Measurements from ENCODE around the gene GTF3C5. TPM values are rescaled to one million over a fixed set of nuclear protein-coding genes. Genes with fewer than 3 reads are reported as not detected.

The GTF3C5 gene, protein sequence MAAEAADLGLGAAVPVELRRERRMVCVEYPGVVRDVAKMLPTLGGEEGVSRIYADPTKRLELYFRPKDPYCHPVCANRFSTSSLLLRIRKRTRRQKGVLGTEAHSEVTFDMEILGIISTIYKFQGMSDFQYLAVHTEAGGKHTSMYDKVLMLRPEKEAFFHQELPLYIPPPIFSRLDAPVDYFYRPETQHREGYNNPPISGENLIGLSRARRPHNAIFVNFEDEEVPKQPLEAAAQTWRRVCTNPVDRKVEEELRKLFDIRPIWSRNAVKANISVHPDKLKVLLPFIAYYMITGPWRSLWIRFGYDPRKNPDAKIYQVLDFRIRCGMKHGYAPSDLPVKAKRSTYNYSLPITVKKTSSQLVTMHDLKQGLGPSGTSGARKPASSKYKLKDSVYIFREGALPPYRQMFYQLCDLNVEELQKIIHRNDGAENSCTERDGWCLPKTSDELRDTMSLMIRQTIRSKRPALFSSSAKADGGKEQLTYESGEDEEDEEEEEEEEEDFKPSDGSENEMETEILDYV
- total RNA-seq: 10 to 100 TPM; 63.1 to 97.2 TPM

DNA sequence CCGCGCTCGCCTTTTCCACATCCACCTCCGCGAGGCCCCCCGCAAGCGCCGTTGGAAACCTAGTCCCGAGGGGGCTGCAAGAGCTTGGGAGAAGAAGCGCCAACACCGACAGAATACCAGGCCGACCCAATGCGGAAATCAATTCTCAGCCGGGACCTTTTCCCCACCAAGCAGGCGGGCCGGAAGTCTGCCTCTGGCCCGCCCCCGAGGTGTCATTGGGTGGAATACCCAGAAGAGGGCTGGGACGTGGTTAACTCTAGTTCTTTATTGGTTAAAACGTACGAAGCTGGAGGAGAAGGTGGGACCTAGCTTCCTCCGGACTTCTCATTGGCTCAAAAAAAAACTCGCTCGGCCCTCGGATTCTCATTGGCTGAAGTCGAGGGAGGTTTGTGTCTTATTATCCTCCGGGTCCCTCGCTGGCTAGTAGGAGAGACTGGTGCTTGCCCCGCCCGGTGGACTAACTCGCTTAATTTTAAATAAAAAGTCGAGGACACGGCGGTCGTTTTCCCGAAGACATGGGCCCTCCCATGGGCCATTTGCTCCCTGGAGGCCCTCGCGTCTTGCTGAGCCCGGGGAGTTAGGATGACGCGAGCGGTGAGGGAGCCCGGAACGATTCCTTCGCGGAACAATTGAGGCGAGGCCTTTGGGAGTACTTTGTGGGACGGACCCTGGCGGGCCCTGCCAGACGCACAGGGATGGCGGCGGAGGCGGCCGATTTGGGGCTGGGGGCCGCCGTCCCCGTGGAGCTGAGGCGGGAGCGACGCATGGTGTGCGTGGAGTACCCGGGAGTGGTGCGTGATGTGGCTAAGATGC lies at the start of gene GTF3C5:
GTF3C5 (plus strand) TSS at position 681 of the 813 bp plus-strand sequence; CDS start at position 696, 15 bp downstream.
- Histone ChIP-seq H3K27ac (peak within 1 kb of the TSS; percentile 88 to 89), H3K36me3 (no peaks in the 10 kb centered on the region), H3K9me3 (no peaks in the 10 kb centered on the region), H3K4me3 (peak within 1 kb of the TSS; percentile 86 to 87), H3K27me3 (replicated peaks; ENCODE audit: insufficient read depth) (no peaks in the 10 kb centered on the region), H3K4me1 (replicated peaks) (peaks cover 9% of the 10 kb centered on the region)
- TF ChIP-seq POLR2AphosphoS5 (IDR thresholded peaks at IDR 0.05) (peak; percentile 83), POLR2A (IDR thresholded peaks at IDR 0.05) (peak; percentile 50)
- TF ChIP-seq, protein P1, sequence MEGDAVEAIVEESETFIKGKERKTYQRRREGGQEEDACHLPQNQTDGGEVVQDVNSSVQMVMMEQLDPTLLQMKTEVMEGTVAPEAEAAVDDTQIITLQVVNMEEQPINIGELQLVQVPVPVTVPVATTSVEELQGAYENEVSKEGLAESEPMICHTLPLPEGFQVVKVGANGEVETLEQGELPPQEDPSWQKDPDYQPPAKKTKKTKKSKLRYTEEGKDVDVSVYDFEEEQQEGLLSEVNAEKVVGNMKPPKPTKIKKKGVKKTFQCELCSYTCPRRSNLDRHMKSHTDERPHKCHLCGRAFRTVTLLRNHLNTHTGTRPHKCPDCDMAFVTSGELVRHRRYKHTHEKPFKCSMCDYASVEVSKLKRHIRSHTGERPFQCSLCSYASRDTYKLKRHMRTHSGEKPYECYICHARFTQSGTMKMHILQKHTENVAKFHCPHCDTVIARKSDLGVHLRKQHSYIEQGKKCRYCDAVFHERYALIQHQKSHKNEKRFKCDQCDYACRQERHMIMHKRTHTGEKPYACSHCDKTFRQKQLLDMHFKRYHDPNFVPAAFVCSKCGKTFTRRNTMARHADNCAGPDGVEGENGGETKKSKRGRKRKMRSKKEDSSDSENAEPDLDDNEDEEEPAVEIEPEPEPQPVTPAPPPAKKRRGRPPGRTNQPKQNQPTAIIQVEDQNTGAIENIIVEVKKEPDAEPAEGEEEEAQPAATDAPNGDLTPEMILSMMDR (IDR thresholded peaks at IDR 0.05): peak in 3 of 4 experiments; percentile 8 to 38 (median 14)
- WGBS: under 1% methylated on average over 58 of the region's 63 CpGs
- DNase-seq (ENCODE audit: low spot score): peak; percentile 94
- intact Hi-C loops (cut with DNase I): no loop called here

DNA sequence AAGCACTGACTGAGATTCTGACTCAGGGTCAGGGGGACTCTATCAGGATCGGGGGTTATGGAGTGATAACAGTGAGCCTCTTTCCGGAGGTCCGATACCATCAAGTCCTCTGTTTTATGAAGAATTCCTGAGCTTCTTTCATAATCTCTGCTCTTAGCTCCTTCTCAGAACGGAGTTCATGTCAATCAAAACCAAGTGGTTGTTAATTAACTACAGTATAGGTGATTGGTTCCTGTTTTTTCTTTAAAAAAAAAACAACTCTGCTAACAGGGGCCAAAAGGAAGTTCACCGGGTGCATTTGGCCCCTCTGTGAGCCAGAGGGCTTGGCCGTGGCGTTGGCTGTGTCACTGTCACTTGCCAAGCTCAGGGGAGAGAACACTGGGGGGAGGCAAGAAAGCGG lies 48.3 kb upstream of the GTF3C5 start:
- TF ChIP-seq POLR2AphosphoS5 (IDR thresholded peaks at IDR 0.05) (no peak), POLR2A (IDR thresholded peaks at IDR 0.05) (no peak)
- TF ChIP-seq, protein P1 (IDR thresholded peaks at IDR 0.05): no peak
- intact Hi-C loops (cut with DNase I): no loop called here
- H3K4me3 ChIP-seq: no peak overlapping the region
- no peaks in the 10 kb centered on the region for H3K36me3 ChIP-seq
- no peak overlapping the region for H3K27ac ChIP-seq
- DNase-seq (ENCODE audit: low spot score): no peak
- H3K4me1 ChIP-seq (replicated peaks): no peaks in the 10 kb centered on the region
- WGBS: 58% methylated on average over 8 of the region's 8 CpGs
- peaks cover 2% of the 10 kb centered on the region for H3K27me3 ChIP-seq (replicated peaks; ENCODE audit: insufficient read depth)
- H3K9me3 ChIP-seq: no peaks in the 10 kb centered on the region

DNA sequence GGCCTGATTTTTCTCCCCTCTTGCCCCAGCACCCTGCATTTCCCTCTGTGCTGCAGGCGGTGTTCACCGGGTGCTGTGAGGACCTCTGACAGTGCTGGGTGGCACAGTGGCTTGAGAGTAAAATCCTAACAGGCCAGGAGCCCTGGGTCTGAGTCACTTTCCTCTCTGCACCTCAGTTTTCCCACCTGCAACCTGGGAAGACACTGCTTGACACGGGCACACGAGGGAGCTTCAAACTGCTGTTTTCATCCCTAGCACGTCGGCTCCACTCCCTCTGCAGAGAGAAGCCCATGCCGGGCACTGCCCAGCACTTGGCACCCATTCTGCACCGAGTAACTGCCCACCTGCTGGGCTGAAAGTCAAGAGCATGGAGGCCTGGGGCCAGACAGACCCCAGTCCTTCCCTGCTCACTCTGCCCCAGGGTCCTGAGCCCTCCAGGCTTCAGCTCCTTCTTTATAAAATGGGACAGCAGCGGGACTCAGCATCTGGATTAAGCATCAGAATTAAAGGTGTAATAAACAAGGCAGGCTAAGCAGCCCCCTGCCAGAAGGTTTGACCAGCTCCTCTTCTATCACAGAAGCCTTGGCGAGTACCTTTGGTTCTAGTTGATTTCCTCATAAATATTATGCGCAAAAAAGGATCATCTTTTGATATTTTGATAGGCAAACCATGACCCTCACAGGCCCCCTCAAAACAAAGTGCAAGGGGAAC lies 47.2 kb upstream of the GTF3C5 start:
- intact Hi-C loops (cut with DNase I): no loop called here
- Histone ChIP-seq H3K4me3 (no peak overlapping the region), H3K27me3 (replicated peaks; ENCODE audit: insufficient read depth) (peaks cover 2% of the 10 kb centered on the region), H3K9me3 (no peaks in the 10 kb centered on the region), H3K4me1 (replicated peaks) (no peaks in the 10 kb centered on the region), H3K36me3 (no peaks in the 10 kb centered on the region), H3K27ac (no peak overlapping the region)
- 82% methylated on average over 11 of the region's 11 CpGs for WGBS
- DNase-seq (ENCODE audit: low spot score): no peak
- TF ChIP-seq POLR2A (IDR thresholded peaks at IDR 0.05) (no peak), POLR2AphosphoS5 (IDR thresholded peaks at IDR 0.05) (no peak)
- TF ChIP-seq, protein P1 (IDR thresholded peaks at IDR 0.05): no peak

DNA sequence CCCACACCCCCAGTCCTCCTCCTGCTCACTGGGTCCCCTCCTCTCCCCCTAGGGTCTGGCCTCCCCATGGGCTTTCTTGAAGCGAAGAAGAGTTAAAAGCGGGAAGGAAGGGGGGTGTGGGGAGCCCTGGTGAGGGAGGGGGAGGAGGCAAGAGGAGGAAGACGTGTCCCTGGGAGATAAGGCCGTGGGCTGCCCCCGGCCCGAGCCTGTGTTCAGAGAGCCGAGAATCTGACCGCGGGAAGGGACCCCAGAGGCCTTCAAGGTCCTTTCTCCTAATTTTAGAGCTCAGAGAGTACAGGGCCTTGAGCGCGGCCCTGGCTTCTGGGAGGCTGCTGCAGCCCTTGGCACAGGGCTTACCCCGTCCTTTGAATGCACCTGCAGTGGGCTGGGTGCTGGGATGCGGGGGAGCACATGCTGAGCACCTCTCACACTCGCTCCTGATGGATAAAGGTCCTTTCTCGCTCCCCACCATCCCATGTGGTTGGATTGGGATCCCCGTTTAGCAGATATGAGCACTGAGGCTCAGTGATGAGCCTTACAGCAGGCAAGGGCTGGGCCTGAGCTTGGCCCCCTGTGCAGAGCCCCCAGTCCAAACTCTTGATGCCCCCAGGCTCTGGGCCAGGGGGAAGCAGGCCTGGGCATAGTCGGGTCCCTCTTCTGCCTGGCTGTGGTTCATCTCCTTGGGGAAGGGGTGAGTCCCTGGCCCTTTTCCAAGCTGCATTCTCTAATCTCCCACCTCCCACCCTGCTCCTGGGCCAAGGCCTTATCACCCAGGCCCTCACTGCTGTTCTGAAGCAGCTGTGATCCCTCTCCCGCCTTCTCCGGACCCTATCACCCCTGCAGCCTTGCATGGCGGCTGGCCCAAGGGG lies 46.4 kb upstream of the GTF3C5 start:
- H3K27ac ChIP-seq: no peak overlapping the region
- H3K27me3 ChIP-seq (replicated peaks; ENCODE audit: insufficient read depth): peaks cover 2% of the 10 kb centered on the region
- H3K4me3 ChIP-seq: no peak overlapping the region
- no peaks in the 10 kb centered on the region for H3K9me3 ChIP-seq
- WGBS: 72% methylated on average over 20 of the region's 20 CpGs
- DNase-seq (ENCODE audit: low spot score): no peak
- H3K36me3 ChIP-seq: no peaks in the 10 kb centered on the region
- no peaks in the 10 kb centered on the region for H3K4me1 ChIP-seq (replicated peaks)
- TF ChIP-seq POLR2AphosphoS5 (IDR thresholded peaks at IDR 0.05): no peak
- TF ChIP-seq, protein P1 (IDR thresholded peaks at IDR 0.05): no peak
- no peak for TF ChIP-seq POLR2A (IDR thresholded peaks at IDR 0.05)
- intact Hi-C loops (cut with DNase I): no loop called here

All from prostate gland (tissue), 2 donors.